ES-I3 (cell line): ENCODE results near the gene HEATR1.

Experiments
- H3K36me3 ChIP-seq: 2 replicates; pipeline ENCODE4 v1.6.1; 2013; ENCODE audit warnings: mild to moderate bottlenecking, low read length, control low read depth, moderate library complexity; ENCODE audit not compliant: insufficient read depth
- H3K4me1 ChIP-seq: 2 replicates; pipeline ENCODE4 v1.6.1; 2013; ENCODE audit warnings: mild to moderate bottlenecking, control low read depth, low read length; ENCODE audit not compliant: insufficient read depth
- H3K9ac ChIP-seq: 2 replicates; pipeline ENCODE4 v1.6.1; 2013; ENCODE audit warnings: low read depth, mild to moderate bottlenecking, low read length, moderate library complexity
- H3K9me3 ChIP-seq: 2 replicates; pipeline ENCODE4 v1.6.1; 2013; ENCODE audit warnings: mild to moderate bottlenecking, low read length, moderate library complexity; ENCODE audit not compliant: control insufficient read depth, insufficient read depth

The HEATR1 gene

GRCh38 chr1:236541710-236542109 is 62.6 kb downstream of the HEATR1 start:
- no peaks in the 10 kb centered on the region for H3K4me1 ChIP-seq
- no peak overlapping the region for H3K9ac ChIP-seq
- no peaks in the 10 kb centered on the region for H3K9me3 ChIP-seq
- peaks cover 13% of the 10 kb centered on the region for H3K36me3 ChIP-seq

GRCh38 chr1:236540813-236541465 is 63.4 kb downstream of the HEATR1 start:
- H3K4me1 ChIP-seq = no peaks in the 10 kb centered on the region
- no peak overlapping the region for H3K9ac ChIP-seq
- peaks cover 9% of the 10 kb centered on the region for H3K36me3 ChIP-seq
- no peaks in the 10 kb centered on the region for H3K9me3 ChIP-seq

- Histone ChIP-seq H3K9ac (no peak overlapping the region), H3K4me1 (no peaks in the 10 kb centered on the region; the same call in 1 of the 2 replicates), H3K9me3 (no peaks in the 10 kb centered on the region), H3K36me3 (no peaks in the 10 kb centered on the region; the same call in 1 of the 2 replicates)
Measured at GRCh38 chr1:236536540-236536939, 67.8 kb downstream of the HEATR1 start.

- Histone ChIP-seq H3K9ac (no peak overlapping the region), H3K36me3 (no peaks in the 10 kb centered on the region; the same call in 1 of the 2 replicates), H3K9me3 (no peaks in the 10 kb centered on the region), H3K4me1 (no peaks in the 10 kb centered on the region; the same call in 1 of the 2 replicates)
Measured at GRCh38 chr1:236535662-236536161, 68.6 kb downstream of the HEATR1 start.

GRCh38 chr1:236535190-236535589 is 69.1 kb downstream of the HEATR1 start:
- Histone ChIP-seq H3K36me3 (no peaks in the 10 kb centered on the region; the same call in 1 of the 2 replicates), H3K9me3 (no peaks in the 10 kb centered on the region), H3K4me1 (no peaks in the 10 kb centered on the region; the same call in 1 of the 2 replicates)

GRCh38 chr1:236534151-236534651 is 70.1 kb downstream of the HEATR1 start:
- no peak overlapping the region for H3K9ac ChIP-seq
- H3K36me3 ChIP-seq = no peaks in the 10 kb centered on the region; the same call in 1 of the 2 replicates
- no peaks in the 10 kb centered on the region for H3K9me3 ChIP-seq
- H3K4me1 ChIP-seq = no peaks in the 10 kb centered on the region; the same call in 1 of the 2 replicates

More at GRCh38 chr1:236535190-236535589, 69.1 kb downstream of the HEATR1 start:
- no peak overlapping the region for H3K9ac ChIP-seq

GRCh38 chr1:236532850-236533249 is 71.5 kb downstream of the HEATR1 start:
- H3K36me3 ChIP-seq = no peaks in the 10 kb centered on the region; the same call in 1 of the 2 replicates
- no peaks in the 10 kb centered on the region; the same call in 1 of the 2 replicates for H3K4me1 ChIP-seq
- H3K9ac ChIP-seq = no peak overlapping the region
- no peaks in the 10 kb centered on the region for H3K9me3 ChIP-seq

GRCh38 chr1:236530959-236531358 is 73.4 kb downstream of the HEATR1 start:
- H3K9ac ChIP-seq = no peak overlapping the region
- H3K4me1 ChIP-seq = no peaks in the 10 kb centered on the region; the same call in 1 of the 2 replicates
- no peaks in the 10 kb centered on the region for H3K9me3 ChIP-seq
- H3K36me3 ChIP-seq = no peaks in the 10 kb centered on the region; the same call in 1 of the 2 replicates

- H3K4me1 ChIP-seq = no peaks in the 10 kb centered on the region; the same call in 1 of the 2 replicates
- no peaks in the 10 kb centered on the region for H3K9me3 ChIP-seq
- no peak overlapping the region for H3K9ac ChIP-seq
- no peaks in the 10 kb centered on the region; the same call in 1 of the 2 replicates for H3K36me3 ChIP-seq
Measured at GRCh38 chr1:236530286-236530685, 74.0 kb downstream of the HEATR1 start.

- Histone ChIP-seq H3K9ac (no peak overlapping the region), H3K4me1 (no peaks in the 10 kb centered on the region), H3K9me3 (no peaks in the 10 kb centered on the region), H3K36me3 (no peaks in the 10 kb centered on the region; the same call in 1 of the 2 replicates)
Measured at GRCh38 chr1:236526079-236526478, 78.2 kb downstream of the HEATR1 start.

- no peaks in the 10 kb centered on the region for H3K9me3 ChIP-seq
- no peaks in the 10 kb centered on the region; the same call in 1 of the 2 replicates for H3K36me3 ChIP-seq
- H3K9ac ChIP-seq = peak overlapping the region; percentile 80
- H3K4me1 ChIP-seq = no peaks in the 10 kb centered on the region
Measured at GRCh38 chr1:236524895-236525184, 79.5 kb downstream of the HEATR1 start.

- peak overlapping the region; percentile 80 for H3K9ac ChIP-seq
- H3K36me3 ChIP-seq = no peaks in the 10 kb centered on the region; the same call in 1 of the 2 replicates
- no peaks in the 10 kb centered on the region for H3K4me1 ChIP-seq
- H3K9me3 ChIP-seq = no peaks in the 10 kb centered on the region
Measured at GRCh38 chr1:236524142-236524894, 80.0 kb downstream of the HEATR1 start.

GRCh38 chr1:236523704-236524141 is 80.6 kb downstream of the HEATR1 start, which contains the start of gene LGALS8:
TSS of gene LGALS8 (plus strand) at chr1:236523982. CDS start at chr1:236526071, 2,089 bp downstream.
- no peaks in the 10 kb centered on the region for H3K9me3 ChIP-seq
- peak within 1 kb of the TSS; percentile 80 for H3K9ac ChIP-seq
- H3K4me1 ChIP-seq = no peaks in the 10 kb centered on the region
- H3K36me3 ChIP-seq = no peaks in the 10 kb centered on the region; the same call in 1 of the 2 replicates

- Histone ChIP-seq H3K9ac (peak overlapping the region; percentile 80), H3K36me3 (no peaks in the 10 kb centered on the region; the same call in 1 of the 2 replicates), H3K9me3 (no peaks in the 10 kb centered on the region), H3K4me1 (no peaks in the 10 kb centered on the region)
Measured at GRCh38 chr1:236522937-236523703, 81.2 kb downstream of the HEATR1 start.
